ENCODE data around the gene RSPH6A. TPM values are rescaled to one million over a fixed set of nuclear protein-coding genes. Genes with fewer than 3 reads are reported as not detected.

RSPH6A gene
- polyA plus RNA-seq, 1 donor (not counting 4 experiments of a cell fraction or from before 2014, with no cell fraction given), result not detected

DNA sequence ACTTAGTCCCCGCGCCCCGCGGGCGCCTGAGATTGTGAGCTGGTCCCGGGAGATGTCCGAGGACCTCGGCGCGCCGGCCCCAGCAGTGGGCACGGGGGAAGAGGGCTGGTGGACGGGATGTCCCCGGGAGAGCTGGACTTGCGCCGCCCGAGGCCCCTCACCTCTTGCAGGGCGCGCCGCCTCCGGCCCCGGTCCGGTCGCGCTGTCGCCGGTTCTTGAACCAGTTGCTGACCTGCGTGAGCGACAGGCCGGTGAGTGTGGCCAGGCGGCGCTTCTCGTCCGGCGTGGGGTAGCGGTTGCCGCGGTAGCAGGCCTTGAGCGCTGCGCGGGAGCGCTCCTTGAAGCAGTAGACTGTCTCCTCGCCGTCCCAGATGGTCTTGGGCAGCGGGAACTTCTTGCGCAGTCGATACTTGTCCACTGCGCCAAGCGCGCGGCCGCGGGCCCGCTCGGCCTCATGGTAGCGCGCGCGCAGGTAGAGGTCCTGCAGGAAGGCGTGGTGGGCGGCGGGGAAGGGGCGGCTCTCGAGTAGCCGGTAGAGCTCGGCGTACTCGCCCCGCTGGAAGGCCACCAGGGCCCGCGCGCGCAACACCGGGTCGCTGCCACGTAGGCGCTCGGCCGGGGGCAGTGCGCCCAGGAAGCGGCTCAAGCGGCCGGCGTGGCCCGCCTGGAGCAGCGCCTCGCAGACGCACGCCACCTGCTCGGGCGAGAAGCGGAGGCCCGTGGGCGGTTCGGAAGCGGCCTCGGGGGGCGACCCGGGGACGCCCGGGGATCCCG lies 47.0 kb downstream of the RSPH6A start:
- Histone ChIP-seq H2AFZ (ENCODE audit: control insufficient read depth, low read length) (peak overlapping the region; percentile 73), H3K4me2 (ENCODE audit: control insufficient read depth, extremely low read depth, insufficient read depth, low read depth, low read length) (peak overlapping the region; percentile 98), H3K79me2 (ENCODE audit: control insufficient read depth, insufficient read depth, low read length) (no peaks in the 10 kb centered on the region), H3K36me3 (ENCODE audit: control insufficient read depth in 2 of 2, extremely low read depth in 1 of 2, insufficient read depth in 2 of 2, low read length in 2 of 2) (peaks cover 0 to 2% of the 10 kb centered on the region in 2 experiments), H3K27ac (ENCODE audit: control insufficient read depth, insufficient read depth, low read length) (peak overlapping the region; percentile 36), H4K20me1 (ENCODE audit: control insufficient read depth, extremely low read depth, insufficient read depth, low read length) (peaks cover 3% of the 10 kb centered on the region), H3K4me1 (ENCODE audit: control insufficient read depth, extremely low read depth, insufficient read depth, low read length) (peaks cover 15% of the 10 kb centered on the region), H3K9me1 (ENCODE audit: control insufficient read depth, extremely low read depth, insufficient read depth, low read length) (no peaks in the 10 kb centered on the region), H3K4me3 (ENCODE audit: control insufficient read depth in 2 of 3, extremely low read depth in 1 of 3, insufficient read depth in 2 of 3, low read depth in 1 of 3, low read length in 3 of 3) (peak overlapping the region; percentile 49 to 93 (median 78)), H3K9ac (ENCODE audit: control insufficient read depth, extremely low read depth, insufficient read depth, low read length) (peak overlapping the region; percentile 84), H3K9me3 (ENCODE audit: control insufficient read depth, low read depth, low read length) (no peaks in the 10 kb centered on the region), H3K27me3 (ENCODE audit: control insufficient read depth, extremely low read depth, insufficient read depth, low read length) (no peaks in the 10 kb centered on the region)
- no peak for DNase-seq (ENCODE audit: low read depth, low spot score)
- TF ChIP-seq EZH2 (IDR thresholded peaks at IDR 0.05; ENCODE audit: low read length), result no peak
- TF ChIP-seq, protein P1, sequence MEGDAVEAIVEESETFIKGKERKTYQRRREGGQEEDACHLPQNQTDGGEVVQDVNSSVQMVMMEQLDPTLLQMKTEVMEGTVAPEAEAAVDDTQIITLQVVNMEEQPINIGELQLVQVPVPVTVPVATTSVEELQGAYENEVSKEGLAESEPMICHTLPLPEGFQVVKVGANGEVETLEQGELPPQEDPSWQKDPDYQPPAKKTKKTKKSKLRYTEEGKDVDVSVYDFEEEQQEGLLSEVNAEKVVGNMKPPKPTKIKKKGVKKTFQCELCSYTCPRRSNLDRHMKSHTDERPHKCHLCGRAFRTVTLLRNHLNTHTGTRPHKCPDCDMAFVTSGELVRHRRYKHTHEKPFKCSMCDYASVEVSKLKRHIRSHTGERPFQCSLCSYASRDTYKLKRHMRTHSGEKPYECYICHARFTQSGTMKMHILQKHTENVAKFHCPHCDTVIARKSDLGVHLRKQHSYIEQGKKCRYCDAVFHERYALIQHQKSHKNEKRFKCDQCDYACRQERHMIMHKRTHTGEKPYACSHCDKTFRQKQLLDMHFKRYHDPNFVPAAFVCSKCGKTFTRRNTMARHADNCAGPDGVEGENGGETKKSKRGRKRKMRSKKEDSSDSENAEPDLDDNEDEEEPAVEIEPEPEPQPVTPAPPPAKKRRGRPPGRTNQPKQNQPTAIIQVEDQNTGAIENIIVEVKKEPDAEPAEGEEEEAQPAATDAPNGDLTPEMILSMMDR (optimal IDR thresholded peaks at IDR 0.05 in 1 of 3, IDR thresholded peaks at IDR 0.05 in 1 of 3, conservative IDR thresholded peaks at IDR 0.05 in 1 of 3; ENCODE audit: extremely low read depth in 1 of 3, insufficient read depth in 2 of 3, low read length in 3 of 3), result no peak
- dilution Hi-C loops (cut with MboI; ENCODE audit: extremely low pct_ligation_motif_present, low sequenced_read_pairs), result no loop called here
- FAIRE-seq, result no peak

DNA sequence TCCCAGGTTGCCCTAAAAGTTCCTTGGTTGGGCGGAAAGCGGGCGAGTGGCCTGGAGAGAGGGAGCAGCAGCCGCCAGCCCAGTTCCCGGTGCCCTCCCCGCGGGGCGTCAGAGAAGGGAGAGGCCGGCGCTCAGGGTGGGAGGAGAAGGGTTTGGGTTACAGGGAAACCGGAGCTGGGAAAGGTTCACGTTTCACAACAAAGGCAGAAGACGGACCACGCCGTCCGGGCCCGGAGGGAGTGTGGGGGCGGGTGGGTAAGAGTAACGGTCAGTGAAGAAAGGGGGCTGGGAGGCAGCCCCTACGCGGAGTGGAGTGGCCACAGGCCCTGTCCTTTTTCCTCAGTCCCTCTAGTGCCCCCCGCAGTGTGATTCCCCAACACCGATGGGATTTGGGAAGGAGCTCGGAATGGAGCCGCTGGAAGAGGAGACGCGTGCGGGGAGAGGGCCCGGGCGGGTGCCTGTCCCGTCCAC lies 47.7 kb downstream of the RSPH6A start:
- Histone ChIP-seq H3K9ac (ENCODE audit: control insufficient read depth, extremely low read depth, insufficient read depth, low read length) (peak overlapping the region; percentile 84), H3K79me2 (ENCODE audit: control insufficient read depth, insufficient read depth, low read length) (no peaks in the 10 kb centered on the region), H3K9me3 (ENCODE audit: control insufficient read depth, low read depth, low read length) (no peaks in the 10 kb centered on the region), H3K27ac (ENCODE audit: control insufficient read depth, insufficient read depth, low read length) (peak overlapping the region; percentile 36), H3K4me1 (ENCODE audit: control insufficient read depth, extremely low read depth, insufficient read depth, low read length) (peaks cover 15% of the 10 kb centered on the region), H3K4me2 (ENCODE audit: control insufficient read depth, extremely low read depth, insufficient read depth, low read depth, low read length) (peak overlapping the region; percentile 98), H3K9me1 (ENCODE audit: control insufficient read depth, extremely low read depth, insufficient read depth, low read length) (no peaks in the 10 kb centered on the region), H4K20me1 (ENCODE audit: control insufficient read depth, extremely low read depth, insufficient read depth, low read length) (peaks cover 2% of the 10 kb centered on the region), H3K27me3 (ENCODE audit: control insufficient read depth, extremely low read depth, insufficient read depth, low read length) (no peaks in the 10 kb centered on the region), H2AFZ (ENCODE audit: control insufficient read depth, low read length) (peak overlapping the region; percentile 73), H3K36me3 (ENCODE audit: control insufficient read depth in 2 of 2, extremely low read depth in 1 of 2, insufficient read depth in 2 of 2, low read length in 2 of 2) (no peaks in the 10 kb centered on the region), H3K4me3 (ENCODE audit: control insufficient read depth in 2 of 3, extremely low read depth in 1 of 3, insufficient read depth in 2 of 3, low read depth in 1 of 3, low read length in 3 of 3) (peak overlapping the region; percentile 49 to 93 (median 78))
- dilution Hi-C loops (cut with MboI; ENCODE audit: extremely low pct_ligation_motif_present, low sequenced_read_pairs), result no loop called here
- FAIRE-seq (no peak), DNase-seq (ENCODE audit: low read depth, low spot score) (no peak)
- no peak for TF ChIP-seq EZH2 (IDR thresholded peaks at IDR 0.05; ENCODE audit: low read length)
- TF ChIP-seq, protein P1 (optimal IDR thresholded peaks at IDR 0.05 in 1 of 3, IDR thresholded peaks at IDR 0.05 in 1 of 3, conservative IDR thresholded peaks at IDR 0.05 in 1 of 3; ENCODE audit: extremely low read depth in 1 of 3, insufficient read depth in 2 of 3, low read length in 3 of 3), result no peak

All from keratinocyte (primary cell).